Smooth muscle cell (in vitro differentiated cells): ENCODE results near the gene FGF14. TPM values are rescaled to one million over a fixed set of nuclear protein-coding genes. Genes with fewer than 3 reads are reported as not detected.

Experiments used
- DNase-seq: peaks from one replicate; lab custom pipeline; 2025; ENCODE audit not compliant: unreplicated experiment; lab: John Stamatoyannopoulos, UW
- H2AFZ ChIP-seq: fragments of 200-600 bp; sonication (generic); 2 replicates; pipeline ENCODE4 v1.6.0; 2016; ENCODE audit warnings: antibody characterized with exemption, low read depth, mild to moderate bottlenecking
- H3F3A ChIP-seq: fragments of 200-600 bp; sonication (generic); 2 replicates; pipeline ENCODE4 v1.6.0; 2017; ENCODE audit warnings: antibody characterized with exemption, low read depth
- H3K27ac ChIP-seq: fragments of 200-600 bp; sonication (generic); 2 replicates; pipeline ENCODE4 v1.5.1; 2016; ENCODE audit warnings: low read depth, mild to moderate bottlenecking
- H3K27me3 ChIP-seq: fragments of 200-600 bp; sonication (generic); 2 replicates; pipeline ENCODE4 v1.6.1; 2016; ENCODE audit warnings: low read depth, mild to moderate bottlenecking
- H3K36me3 ChIP-seq: fragments of 200-600 bp; sonication (generic); 2 replicates; pipeline ENCODE4 v1.5.1; 2016; ENCODE audit warnings: low read depth
- H3K4me1 ChIP-seq: fragments of 200-600 bp; sonication (generic); 2 replicates; pipeline ENCODE4 v1.5.1; 2016; ENCODE audit warnings: low read depth
- H3K4me2 ChIP-seq: fragments of 200-600 bp; sonication (generic); 2 replicates; pipeline ENCODE4 v1.6.0; 2016; ENCODE audit warnings: mild to moderate bottlenecking
- H3K4me3 ChIP-seq: fragments of 200-600 bp; sonication (generic); 2 replicates; pipeline ENCODE4 v1.5.1; 2016; ENCODE audit warnings: mild to moderate bottlenecking
- H3K79me2 ChIP-seq: fragments of 200-600 bp; sonication (generic); 2 replicates; pipeline ENCODE4 v1.6.0; 2016; ENCODE audit warnings: low read depth, mild to moderate bottlenecking
- H3K9ac ChIP-seq: fragments of 200-600 bp; sonication (generic); 2 replicates; pipeline ENCODE4 v1.6.0; 2016; ENCODE audit warnings: low read depth
- H3K9me3 ChIP-seq: fragments of 200-600 bp; sonication (generic); replicated peaks from 2 replicates; pipeline ENCODE4 v1.5.1; 2016; ENCODE audit warnings: low read depth
- H4K20me1 ChIP-seq: fragments of 200-600 bp; sonication (generic); 2 replicates; pipeline ENCODE4 v1.6.0; 2016; ENCODE audit warnings: low read depth
- WGBS: methylation state at CpG from one replicate; pipeline ENCODE4 v1.1.7; 2016; ENCODE audit warnings: low lambda C conversion rate; 5-methylcytosine and 5-hydroxymethylcytosine counted together
- polyA plus RNA-seq: library from polyadenylated mRNA; unstranded; fragments of >200 nt; fragmentation: Nextera tagmentation; extraction: Ambion mirVana; gene quantifications from 2 replicates; pipeline ENCODE4 v1.2.1, GENCODE V29; 2016
- total RNA-seq: library from RNA; depleted of rRNA; stranded (reverse); fragments of >200 nt; gene quantifications from 2 replicates; pipeline ENCODE4 v1.2.3, GENCODE V29; 2014
- TF ChIP-seq, protein P1 (sequence below): fragments of 200-600 bp; sonication (generic); IDR thresholded peaks from 2 replicates; pipeline ENCODE4 v1.5.1; 2017; ENCODE audit warnings: borderline replicate concordance, mild to moderate bottlenecking, antibody characterized with exemption; ENCODE audit not compliant: insufficient read depth, poor library complexity, severe bottlenecking

FGF14 gene
- total and polyA plus RNA-seq, 2 experiments from 2014 or later: 0.23 TPM; not detected in 1

DNA sequence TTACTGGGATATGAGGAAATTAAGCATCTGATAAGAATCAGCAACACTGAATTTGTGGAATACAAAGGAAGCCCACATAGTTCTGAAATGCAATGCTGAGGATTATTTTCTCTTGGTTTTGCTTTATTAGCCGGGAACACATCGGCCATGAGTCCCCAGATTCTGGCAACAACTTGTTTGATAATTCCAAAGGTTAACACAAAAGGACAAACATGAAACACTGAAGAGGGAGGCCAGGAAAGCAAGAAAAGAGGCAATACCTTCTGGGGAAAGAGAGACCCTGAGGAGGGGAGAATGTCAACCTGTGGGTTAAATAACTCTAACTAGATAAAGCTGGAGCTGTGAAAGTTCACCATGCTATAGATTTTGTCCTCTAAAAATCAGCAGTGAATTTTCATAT is 663.5 kb downstream of the FGF14 start:
- Histone ChIP-seq H3K9me3 (no peaks in the 10 kb centered on the region), H3F3A (no peaks in the 10 kb centered on the region), H2AFZ (no peak overlapping the region), H3K9ac (no peak overlapping the region), H3K27ac (no peak overlapping the region), H4K20me1 (no peaks in the 10 kb centered on the region), H3K4me2 (no peak overlapping the region), H3K36me3 (no peaks in the 10 kb centered on the region), H3K4me3 (no peak overlapping the region), H3K79me2 (no peaks in the 10 kb centered on the region), H3K27me3 (no peaks in the 10 kb centered on the region), H3K4me1 (no peaks in the 10 kb centered on the region)
- no peak for DNase-seq
- TF ChIP-seq, protein P1, sequence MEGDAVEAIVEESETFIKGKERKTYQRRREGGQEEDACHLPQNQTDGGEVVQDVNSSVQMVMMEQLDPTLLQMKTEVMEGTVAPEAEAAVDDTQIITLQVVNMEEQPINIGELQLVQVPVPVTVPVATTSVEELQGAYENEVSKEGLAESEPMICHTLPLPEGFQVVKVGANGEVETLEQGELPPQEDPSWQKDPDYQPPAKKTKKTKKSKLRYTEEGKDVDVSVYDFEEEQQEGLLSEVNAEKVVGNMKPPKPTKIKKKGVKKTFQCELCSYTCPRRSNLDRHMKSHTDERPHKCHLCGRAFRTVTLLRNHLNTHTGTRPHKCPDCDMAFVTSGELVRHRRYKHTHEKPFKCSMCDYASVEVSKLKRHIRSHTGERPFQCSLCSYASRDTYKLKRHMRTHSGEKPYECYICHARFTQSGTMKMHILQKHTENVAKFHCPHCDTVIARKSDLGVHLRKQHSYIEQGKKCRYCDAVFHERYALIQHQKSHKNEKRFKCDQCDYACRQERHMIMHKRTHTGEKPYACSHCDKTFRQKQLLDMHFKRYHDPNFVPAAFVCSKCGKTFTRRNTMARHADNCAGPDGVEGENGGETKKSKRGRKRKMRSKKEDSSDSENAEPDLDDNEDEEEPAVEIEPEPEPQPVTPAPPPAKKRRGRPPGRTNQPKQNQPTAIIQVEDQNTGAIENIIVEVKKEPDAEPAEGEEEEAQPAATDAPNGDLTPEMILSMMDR: no peak
- 98% methylated on average over 2 of the region's 2 CpGs for WGBS

DNA sequence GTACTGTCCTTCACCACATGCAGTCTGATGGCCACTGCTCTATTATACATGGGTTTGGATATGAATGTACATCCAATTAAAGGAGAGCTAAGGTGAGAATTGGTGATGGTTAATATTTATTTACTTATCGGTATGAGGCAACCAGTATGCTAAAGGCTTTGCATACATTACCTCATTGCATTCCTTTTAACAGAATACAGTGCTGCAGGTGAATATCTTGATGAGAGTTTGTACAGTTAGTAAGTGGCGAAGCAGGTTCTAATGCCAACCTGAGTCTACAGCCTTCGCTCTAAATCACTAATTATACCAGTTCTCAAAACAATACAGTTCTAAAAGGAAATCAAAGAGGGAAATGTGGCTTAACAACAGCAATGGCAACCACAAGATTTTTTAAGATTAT is 665.3 kb downstream of the FGF14 start:
- no peak for DNase-seq
- H3K36me3 ChIP-seq: no peaks in the 10 kb centered on the region
- H3K4me1 ChIP-seq: no peaks in the 10 kb centered on the region
- H3K9me3 ChIP-seq: no peaks in the 10 kb centered on the region
- H3K27me3 ChIP-seq: no peaks in the 10 kb centered on the region
- no peaks in the 10 kb centered on the region for H3K79me2 ChIP-seq
- H4K20me1 ChIP-seq: no peaks in the 10 kb centered on the region
- no peaks in the 10 kb centered on the region for H3F3A ChIP-seq
- no peak overlapping the region for H3K4me2 ChIP-seq
- TF ChIP-seq, protein P1: no peak
- no peak overlapping the region for H3K27ac ChIP-seq
- H2AFZ ChIP-seq: no peak overlapping the region
- H3K9ac ChIP-seq: no peak overlapping the region
- WGBS: 63% methylated on average over 3 of the region's 3 CpGs
- H3K4me3 ChIP-seq: no peak overlapping the region

DNA sequence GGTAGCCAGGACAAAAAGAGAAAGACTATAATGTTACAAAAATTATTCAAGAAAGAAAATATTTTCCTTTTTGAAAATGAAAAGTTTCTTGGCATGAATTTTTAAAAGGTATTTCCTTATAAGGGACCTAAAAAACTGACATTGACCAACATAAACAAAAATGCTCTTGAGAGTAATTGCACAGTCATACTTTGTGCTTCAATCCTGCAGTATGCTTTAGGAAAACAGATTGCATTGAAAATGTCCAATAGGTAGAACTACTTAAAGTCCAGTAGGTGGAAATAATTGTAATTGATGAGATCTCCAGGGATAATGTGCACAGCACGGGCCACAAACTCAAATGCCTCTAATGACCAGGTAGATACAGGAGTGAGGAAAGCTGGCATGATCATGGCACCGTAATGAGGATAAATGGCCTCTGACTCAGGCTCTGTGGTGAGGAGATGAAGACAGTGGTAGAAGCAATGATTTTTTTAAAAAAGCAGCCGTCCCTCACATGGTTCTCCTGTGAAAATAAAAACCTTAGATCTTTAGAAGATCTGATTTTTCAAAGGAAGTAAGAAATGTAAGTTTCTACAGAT is 671.3 kb downstream of the FGF14 start:
- WGBS: 89% methylated on average over 3 of the region's 3 CpGs
- TF ChIP-seq, protein P1: no peak

DNA sequence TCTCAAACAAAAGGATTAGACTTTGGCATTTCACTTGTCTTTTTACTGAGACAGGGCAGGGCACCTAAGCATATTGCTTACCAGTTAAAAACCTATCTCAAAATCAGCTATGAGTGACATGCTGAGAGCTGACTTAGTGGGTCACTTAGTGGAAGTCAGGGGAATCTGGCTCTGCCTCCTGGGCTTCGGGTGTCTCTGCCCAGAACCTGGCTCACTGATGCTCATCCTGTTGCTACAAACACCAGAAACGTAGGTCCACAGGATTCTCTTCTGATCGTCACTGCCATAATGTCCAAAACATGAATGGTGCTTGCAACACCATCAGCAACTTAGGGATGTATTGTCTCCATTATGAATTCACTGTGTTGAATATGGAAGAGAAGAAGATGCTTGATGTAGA is 673.2 kb downstream of the FGF14 start:
- H3K4me1 ChIP-seq: no peaks in the 10 kb centered on the region
- H3F3A ChIP-seq: no peaks in the 10 kb centered on the region
- no peak overlapping the region for H3K9ac ChIP-seq
- WGBS: 83% methylated on average over 3 of the region's 3 CpGs
- H3K27ac ChIP-seq: no peak overlapping the region
- H4K20me1 ChIP-seq: no peaks in the 10 kb centered on the region
- H3K4me3 ChIP-seq: no peak overlapping the region
- no peaks in the 10 kb centered on the region for H3K27me3 ChIP-seq
- H3K79me2 ChIP-seq: no peaks in the 10 kb centered on the region
- no peak overlapping the region for H3K4me2 ChIP-seq
- no peaks in the 10 kb centered on the region for H3K36me3 ChIP-seq
- H3K9me3 ChIP-seq: no peaks in the 10 kb centered on the region
- DNase-seq: no peak
- no peak overlapping the region for H2AFZ ChIP-seq
- TF ChIP-seq, protein P1: no peak

More for the DNA sequence above, 671.3 kb downstream of the FGF14 start:
- no peak overlapping the region for H3K4me2 ChIP-seq
- no peak for DNase-seq
- no peaks in the 10 kb centered on the region for H3K27me3 ChIP-seq
- H3K79me2 ChIP-seq: no peaks in the 10 kb centered on the region
- H3K4me3 ChIP-seq: no peak overlapping the region
- H3K9me3 ChIP-seq: no peaks in the 10 kb centered on the region
- H4K20me1 ChIP-seq: no peaks in the 10 kb centered on the region
- no peak overlapping the region for H3K27ac ChIP-seq
- no peaks in the 10 kb centered on the region for H3F3A ChIP-seq
- no peak overlapping the region for H2AFZ ChIP-seq
- no peaks in the 10 kb centered on the region for H3K4me1 ChIP-seq
- H3K36me3 ChIP-seq: no peaks in the 10 kb centered on the region
- no peak overlapping the region for H3K9ac ChIP-seq
